Measurements from ENCODE around the gene ADAM11.
A peak's percentile ranks its signal among the peaks of the same experiment; 100 is the strongest.

Gene ADAM11

GRCh38 chr17:44759086-44759915 is 513 bp downstream of the ADAM11 start:
- H3K27ac ChIP-seq: no peak overlapping the region
- TF ChIP-seq ZFX (IDR thresholded peaks at IDR 0.05; ENCODE audit: borderline replicate concordance) (no peak), CTCF (IDR thresholded peaks at IDR 0.05) (0 out of 2 replicates have a peak, but pooled peaks have one; percentile 18)

- no peak overlapping the region for H3K27ac ChIP-seq
- TF ChIP-seq CTCF (IDR thresholded peaks at IDR 0.05): no peak
Measured at GRCh38 chr17:44759916-44760243, 1.1 kb downstream of the ADAM11 start.

- no peak overlapping the region for H3K27ac ChIP-seq
- TF ChIP-seq ZFX (IDR thresholded peaks at IDR 0.05; ENCODE audit: borderline replicate concordance) (no peak), CTCF (IDR thresholded peaks at IDR 0.05) (no peak)
Measured at GRCh38 chr17:44760474-44761308, 1.9 kb downstream of the ADAM11 start.

GRCh38 chr17:44761932-44762810 is 3.4 kb downstream of the ADAM11 start:
- H3K27ac ChIP-seq: no peak overlapping the region
- TF ChIP-seq CTCF (IDR thresholded peaks at IDR 0.05): no peak
- no peak for TF ChIP-seq ZFX (IDR thresholded peaks at IDR 0.05; ENCODE audit: borderline replicate concordance)

- TF ChIP-seq ZFX (IDR thresholded peaks at IDR 0.05; ENCODE audit: borderline replicate concordance) (no peak), CTCF (IDR thresholded peaks at IDR 0.05) (no peak)
- no peak overlapping the region for H3K27ac ChIP-seq
Measured at GRCh38 chr17:44763170-44763569, 4.4 kb downstream of the ADAM11 start.

GRCh38 chr17:44765965-44766364 is 7.2 kb downstream of the ADAM11 start:
- no peak for TF ChIP-seq ZFX (IDR thresholded peaks at IDR 0.05; ENCODE audit: borderline replicate concordance)
- TF ChIP-seq CTCF (IDR thresholded peaks at IDR 0.05): no peak
- no peak overlapping the region for H3K27ac ChIP-seq
